CD8-positive, alpha-beta memory T cell (primary cell): ENCODE measurements around the gene SCN4A. TPM values are rescaled to one million over a fixed set of nuclear protein-coding genes. Genes with fewer than 3 reads are reported as not detected.
"Not testable (repeated sequence)": the region's sequence is repeated elsewhere in the genome, so short reads cannot be mapped to it uniquely, and the experiment has no call there.

Experiments used
- CTCF ChIA-PET: fragments of 350-600 bp; sonication (Branson Sonifier 250); formaldehyde crosslinking; loops from one replicate; lab custom pipeline; 2021; ENCODE audit warnings: antibody characterized with exemption; lab: Charles Lee
- POLR2A ChIA-PET: fragments of 350-600 bp; sonication (Branson Sonifier 250); formaldehyde crosslinking; loops from one replicate; lab custom pipeline; 2021; ENCODE audit warnings: antibody characterized with exemption; lab: Charles Lee
- DNase-seq, 5 donors: peaks; one replicate each; pipeline versions ENCODE4 v3.0.0 to v3.0.0-alpha.2; 2020 to 2022; ENCODE audit warnings: mixed read lengths in 1 of 5
- H3K27ac ChIP-seq: one replicate; pipeline ENCODE4 v1.7.0; 2013; ENCODE audit warnings: low read depth, mild to moderate bottlenecking, low read length, moderate library complexity
- H3K27me3 ChIP-seq: 2 replicates; pipeline ENCODE4 v1.7.0; 2013; ENCODE audit warnings: low read length, mild to moderate bottlenecking; ENCODE audit not compliant: insufficient read depth, poor library complexity, severe bottlenecking
- H3K36me3 ChIP-seq: 2 replicates; pipeline ENCODE4 v1.7.0; 2013; ENCODE audit warnings: mild to moderate bottlenecking, low read length, moderate library complexity; ENCODE audit not compliant: insufficient read depth
- H3K4me1 ChIP-seq: 2 replicates; pipeline ENCODE4 v1.7.0; 2013; ENCODE audit warnings: mild to moderate bottlenecking, low read length, moderate library complexity; ENCODE audit not compliant: insufficient read depth
- H3K4me3 ChIP-seq: 2 replicates; pipeline ENCODE4 v1.7.0; 2013; ENCODE audit warnings: mild to moderate bottlenecking, low read length
- H3K9me3 ChIP-seq: 2 replicates; pipeline ENCODE4 v1.7.0; 2013; ENCODE audit warnings: mild to moderate bottlenecking, low read length
- H3K27ac Mint-ChIP-seq, 8 donors: one replicate each; pipeline ENCODE4 v1.8.0; 2020 to 2021; ENCODE audit warnings: mixed read lengths in 8 of 8, mild to moderate bottlenecking in 6 of 8, inconsistent platforms in 3 of 8, moderate library complexity in 3 of 8
- H3K27me3 Mint-ChIP-seq, 2 donors: one replicate each; pipeline ENCODE4 v1.8.0; 2020 to 2021; ENCODE audit warnings: mixed read lengths in 2 of 2, mild to moderate bottlenecking in 1 of 2, moderate library complexity in 1 of 2
- H3K36me3 Mint-ChIP-seq, 3 donors: one replicate each; pipeline ENCODE4 v1.8.0; 2020 to 2021; ENCODE audit warnings: mixed read lengths in 3 of 3, inconsistent platforms in 1 of 3, mild to moderate bottlenecking in 1 of 3
- H3K4me1 Mint-ChIP-seq, 3 donors: one replicate each; pipeline ENCODE4 v1.8.0; 2020 to 2021; ENCODE audit warnings: mixed read lengths in 3 of 3, inconsistent platforms in 1 of 3, mild to moderate bottlenecking in 1 of 3
- H3K4me3 Mint-ChIP-seq, 7 donors: one replicate each; pipeline ENCODE4 v1.8.0; 2020 to 2021; ENCODE audit warnings: mixed read lengths in 7 of 7, mild to moderate bottlenecking in 6 of 7, moderate library complexity in 4 of 7, inconsistent platforms in 2 of 7
- H3K9me3 Mint-ChIP-seq, 5 donors: one replicate each; pipeline ENCODE4 v1.8.0; 2020 to 2022; ENCODE audit warnings: mixed read lengths in 5 of 5, mild to moderate bottlenecking in 3 of 5, moderate library complexity in 2 of 5, inconsistent platforms in 1 of 5
- polyA plus RNA-seq: library from polyadenylated mRNA; unstranded; fragments of 300-500 nt; fragmentation: Illumina TruSeq; gene quantifications from one replicate; pipeline ENCODE4 v1.2.3, GENCODE V29; 2021
- total RNA-seq, 2 experiments: library from RNA; stranded (reverse); gene quantifications; one replicate each; pipeline ENCODE4 v1.2.3, GENCODE V29; 2021

The SCN4A gene
- total and polyA plus RNA-seq, 3 experiments from 2014 or later: 0.04 TPM; not detected in 1

- H3K4me3 Mint-ChIP-seq, H3K27me3 ChIP-seq, H3K27me3 Mint-ChIP-seq, H3K36me3 Mint-ChIP-seq, H3K4me3 ChIP-seq, H3K9me3 ChIP-seq, H3K27ac ChIP-seq, H3K27ac Mint-ChIP-seq, POLR2A ChIA-PET, H3K9me3 Mint-ChIP-seq, H3K4me1 ChIP-seq, H3K36me3 ChIP-seq, H3K4me1 Mint-ChIP-seq: not testable (repeated sequence)
- DNase-seq: peak in 2 of 5 donors; percentile 20 to 31
- CTCF ChIA-PET: interaction anchor here (0.8 to 3.5 kb wide), 9 partner anchors 12 to 242 kb away, joined by 3 to 14 read pairs (median 6); partner anchors contain the start of gene GH1
Observed at GRCh38 chr17:63903787-63904201, 68.9 kb downstream of the SCN4A start.

DNA sequence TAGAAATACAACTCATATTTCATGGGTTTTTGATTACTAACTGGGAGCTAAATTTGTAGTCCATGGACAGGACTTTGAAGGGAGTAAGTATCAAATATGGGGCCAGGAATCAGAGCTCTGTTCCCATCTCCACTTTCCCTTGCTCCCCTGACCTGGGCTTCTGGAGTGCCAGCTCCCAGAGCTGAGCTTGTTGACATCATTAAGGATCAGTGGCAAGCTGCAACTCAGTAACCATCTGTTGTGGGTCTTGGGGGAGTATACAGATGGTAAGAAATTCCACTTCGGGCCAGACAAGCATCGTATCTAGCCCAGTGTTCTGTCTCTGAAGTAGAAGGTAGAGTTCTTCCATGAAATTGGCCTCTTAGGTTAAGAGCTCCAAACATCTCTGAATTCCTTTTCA, 70.7 kb downstream of the SCN4A start:
- H3K4me3 Mint-ChIP-seq, H3K9me3 ChIP-seq, H3K36me3 ChIP-seq, H3K4me3 ChIP-seq, H3K4me1 Mint-ChIP-seq, H3K36me3 Mint-ChIP-seq, DNase-seq, H3K4me1 ChIP-seq, H3K27ac Mint-ChIP-seq, H3K9me3 Mint-ChIP-seq, H3K27me3 ChIP-seq, H3K27me3 Mint-ChIP-seq, H3K27ac ChIP-seq: not testable (repeated sequence)
- POLR2A ChIA-PET: interaction anchor here (0.8 kb wide), 1 partner anchor 89 kb away, joined by 5 read pairs; no protein-coding TSS in a partner anchor
- CTCF ChIA-PET: interaction anchor here (0.8 to 3.5 kb wide), 7 partner anchors 9 to 231 kb away, joined by 3 to 14 read pairs (median 4); partner anchors contain the start of genes CSHL1 and GH1

GRCh38 chr17:63898899-63899798, 73.6 kb downstream of the SCN4A start:
- CTCF ChIA-PET: interaction anchor here (1.5 to 1.6 kb wide), 2 partner anchors 130 to 235 kb away, joined by 3 read pairs; no protein-coding TSS in a partner anchor
- peak overlapping the region in 1 of 8 donors; percentile 4 for H3K27ac Mint-ChIP-seq
- H3K36me3 ChIP-seq, H3K4me1 Mint-ChIP-seq, H3K4me3 Mint-ChIP-seq, H3K9me3 ChIP-seq, H3K4me1 ChIP-seq, H3K27ac ChIP-seq, POLR2A ChIA-PET, H3K4me3 ChIP-seq, H3K27me3 ChIP-seq, H3K9me3 Mint-ChIP-seq, H3K27me3 Mint-ChIP-seq, H3K36me3 Mint-ChIP-seq: not testable (repeated sequence)
- DNase-seq: peak in 1 of 5 donors; percentile 19

GRCh38 chr17:63896524-63897354, 76.0 kb downstream of the SCN4A start, which contains the start of gene CSH1:
Gene CSH1, minus strand, starts transcription at chr17:63896574. Its CDS starts 63 bp downstream, at chr17:63896511.
- H3K36me3 ChIP-seq, H3K36me3 Mint-ChIP-seq, H3K27me3 ChIP-seq, H3K27me3 Mint-ChIP-seq, H3K4me1 ChIP-seq, H3K9me3 Mint-ChIP-seq, H3K27ac ChIP-seq, H3K27ac Mint-ChIP-seq, H3K4me3 ChIP-seq, DNase-seq, H3K9me3 ChIP-seq, POLR2A ChIA-PET, CTCF ChIA-PET, H3K4me1 Mint-ChIP-seq: not testable (repeated sequence)
- H3K4me3 Mint-ChIP-seq: peak within 1 kb of the TSS in 1 of 7 donors; percentile 13

GRCh38 chr17:63894821-63895220, 77.9 kb downstream of the SCN4A start:
- H3K9me3 Mint-ChIP-seq, POLR2A ChIA-PET, H3K4me1 ChIP-seq, H3K4me3 Mint-ChIP-seq, H3K27me3 ChIP-seq, DNase-seq, H3K27ac ChIP-seq, H3K27me3 Mint-ChIP-seq, H3K9me3 ChIP-seq, H3K36me3 ChIP-seq, H3K36me3 Mint-ChIP-seq, H3K4me1 Mint-ChIP-seq, H3K4me3 ChIP-seq, CTCF ChIA-PET, H3K27ac Mint-ChIP-seq: not testable (repeated sequence)

- DNase-seq, H3K27ac Mint-ChIP-seq, H3K9me3 ChIP-seq, H3K36me3 ChIP-seq, H3K4me1 Mint-ChIP-seq, H3K4me3 Mint-ChIP-seq, H3K27ac ChIP-seq, POLR2A ChIA-PET, H3K36me3 Mint-ChIP-seq, H3K4me1 ChIP-seq, CTCF ChIA-PET, H3K4me3 ChIP-seq, H3K27me3 Mint-ChIP-seq, H3K9me3 Mint-ChIP-seq, H3K27me3 ChIP-seq: not testable (repeated sequence)
Observed at GRCh38 chr17:63894021-63894420, 78.7 kb downstream of the SCN4A start.

DNA sequence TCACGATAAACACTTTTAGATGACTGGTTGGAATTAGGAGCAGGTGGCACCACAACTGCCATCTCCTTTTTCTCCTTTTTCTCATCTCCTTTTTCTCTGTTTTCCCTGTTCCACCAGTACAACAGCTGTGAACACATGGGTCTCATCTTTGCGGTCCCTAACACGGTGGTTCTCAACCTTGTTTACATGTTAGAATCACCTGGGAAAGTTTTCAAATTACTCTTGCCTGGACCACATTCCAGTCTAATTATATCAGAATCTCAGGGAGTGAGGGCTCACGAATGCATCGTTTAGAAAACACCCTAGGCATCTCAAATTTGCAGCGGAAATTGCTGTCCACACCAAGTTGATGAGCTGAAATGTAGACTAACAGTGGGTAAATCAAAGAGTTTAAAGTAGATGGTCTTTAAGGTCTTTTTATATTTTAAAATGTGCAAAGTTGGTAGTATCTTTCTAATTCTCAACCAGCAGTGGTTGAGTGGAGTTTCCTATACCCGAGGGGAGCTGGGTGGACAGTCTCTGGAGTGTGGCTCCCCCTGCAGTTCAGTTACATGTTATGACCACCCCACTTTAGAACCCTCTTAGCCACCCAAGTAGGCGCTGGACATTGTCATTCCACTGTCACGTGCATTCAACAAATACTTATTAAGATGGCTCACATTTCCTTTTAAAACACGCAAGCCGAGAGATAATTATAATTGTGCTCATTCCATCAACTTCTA, 80.2 kb downstream of the SCN4A start:
- H3K4me1 Mint-ChIP-seq, H3K9me3 Mint-ChIP-seq, H3K27ac Mint-ChIP-seq, H3K27ac ChIP-seq, H3K4me3 ChIP-seq, H3K36me3 Mint-ChIP-seq, H3K4me3 Mint-ChIP-seq, H3K36me3 ChIP-seq, H3K27me3 Mint-ChIP-seq, DNase-seq, H3K27me3 ChIP-seq, POLR2A ChIA-PET, H3K9me3 ChIP-seq, H3K4me1 ChIP-seq: not testable (repeated sequence)
- CTCF ChIA-PET: interaction anchor here (1.4 kb wide), 1 partner anchor 12 kb away, joined by 3 read pairs; no protein-coding TSS in a partner anchor
